Type B pancreatic cell (in vitro differentiated cells): ENCODE data around the gene CLMP. TPM values are rescaled to one million over a fixed set of nuclear protein-coding genes. Genes with fewer than 3 reads are reported as not detected.

Source experiments
- DNase-seq: peaks from one replicate; pipeline ENCODE4 v3.0.0; 2021; ENCODE audit warnings: mixed read lengths; ENCODE audit not compliant: unreplicated experiment; ENCODE audit errors: extremely low spot score
- H3K27ac Mint-ChIP-seq: 2 replicates; pipeline ENCODE4 v1.8.0; 2021; ENCODE audit warnings: mild to moderate bottlenecking, mixed read lengths
- H3K27me3 Mint-ChIP-seq: 2 replicates; pipeline ENCODE4 v1.8.0; 2021; ENCODE audit warnings: mixed read lengths
- H3K36me3 Mint-ChIP-seq: 2 replicates; pipeline ENCODE4 v1.8.0; 2021; ENCODE audit warnings: mixed read lengths
- H3K4me1 Mint-ChIP-seq: one replicate; pipeline ENCODE4 v1.8.0; 2021; ENCODE audit warnings: mixed read lengths; ENCODE audit not compliant: unreplicated experiment
- H3K4me3 Mint-ChIP-seq: 2 replicates; pipeline ENCODE4 v1.8.0; 2021; ENCODE audit warnings: mild to moderate bottlenecking, mixed read lengths
- H3K9me3 Mint-ChIP-seq: 2 replicates; pipeline ENCODE4 v1.8.0; 2021; ENCODE audit warnings: mixed read lengths
- total RNA-seq: library from RNA; stranded (reverse); gene quantifications from 2 replicates; pipeline ENCODE4 v1.2.1, GENCODE V29; 2021; ENCODE audit warnings: low replicate concordance
- TF ChIP-seq, protein P1 (sequence below): fragments of 200-600 bp; sonication (generic); conservative IDR thresholded peaks from 2 replicates; pipeline ENCODE4 v1.5.0; 2021; ENCODE audit warnings: antibody characterized with exemption, mild to moderate bottlenecking

CLMP gene
- total RNA-seq, 1 donor from 2014 or later, result 65.7 TPM

DNA sequence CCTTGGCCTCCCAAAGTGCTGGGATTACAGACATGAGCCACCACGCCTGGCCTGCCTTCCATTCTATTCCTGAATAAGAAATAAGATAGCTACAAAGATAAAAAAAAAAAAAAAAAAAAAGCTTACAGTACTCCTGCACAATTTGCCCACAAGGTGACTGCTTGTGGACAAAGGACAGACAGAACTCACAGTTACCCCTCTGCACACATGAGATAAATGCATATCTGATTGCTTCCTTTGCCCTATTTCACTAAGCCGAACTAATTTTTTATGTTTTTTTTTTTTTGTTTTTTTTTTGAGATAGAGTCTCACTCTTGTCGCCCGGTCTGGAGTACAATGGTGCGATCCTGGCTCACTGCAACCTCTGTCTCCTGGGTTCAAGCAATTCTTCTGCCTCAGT, 109.6 kb downstream of the CLMP start:
- TF ChIP-seq, protein P1, sequence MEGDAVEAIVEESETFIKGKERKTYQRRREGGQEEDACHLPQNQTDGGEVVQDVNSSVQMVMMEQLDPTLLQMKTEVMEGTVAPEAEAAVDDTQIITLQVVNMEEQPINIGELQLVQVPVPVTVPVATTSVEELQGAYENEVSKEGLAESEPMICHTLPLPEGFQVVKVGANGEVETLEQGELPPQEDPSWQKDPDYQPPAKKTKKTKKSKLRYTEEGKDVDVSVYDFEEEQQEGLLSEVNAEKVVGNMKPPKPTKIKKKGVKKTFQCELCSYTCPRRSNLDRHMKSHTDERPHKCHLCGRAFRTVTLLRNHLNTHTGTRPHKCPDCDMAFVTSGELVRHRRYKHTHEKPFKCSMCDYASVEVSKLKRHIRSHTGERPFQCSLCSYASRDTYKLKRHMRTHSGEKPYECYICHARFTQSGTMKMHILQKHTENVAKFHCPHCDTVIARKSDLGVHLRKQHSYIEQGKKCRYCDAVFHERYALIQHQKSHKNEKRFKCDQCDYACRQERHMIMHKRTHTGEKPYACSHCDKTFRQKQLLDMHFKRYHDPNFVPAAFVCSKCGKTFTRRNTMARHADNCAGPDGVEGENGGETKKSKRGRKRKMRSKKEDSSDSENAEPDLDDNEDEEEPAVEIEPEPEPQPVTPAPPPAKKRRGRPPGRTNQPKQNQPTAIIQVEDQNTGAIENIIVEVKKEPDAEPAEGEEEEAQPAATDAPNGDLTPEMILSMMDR, result no peak
- peaks cover 12% of the 10 kb centered on the region for H3K4me1 Mint-ChIP-seq
- H3K4me3 Mint-ChIP-seq, result no peak overlapping the region
- H3K27me3 Mint-ChIP-seq, result no peaks in the 10 kb centered on the region
- peaks cover 4% of the 10 kb centered on the region for H3K9me3 Mint-ChIP-seq
- DNase-seq, result no peak
- H3K36me3 Mint-ChIP-seq, result peaks cover 3% of the 10 kb centered on the region
- no peak overlapping the region for H3K27ac Mint-ChIP-seq

DNA sequence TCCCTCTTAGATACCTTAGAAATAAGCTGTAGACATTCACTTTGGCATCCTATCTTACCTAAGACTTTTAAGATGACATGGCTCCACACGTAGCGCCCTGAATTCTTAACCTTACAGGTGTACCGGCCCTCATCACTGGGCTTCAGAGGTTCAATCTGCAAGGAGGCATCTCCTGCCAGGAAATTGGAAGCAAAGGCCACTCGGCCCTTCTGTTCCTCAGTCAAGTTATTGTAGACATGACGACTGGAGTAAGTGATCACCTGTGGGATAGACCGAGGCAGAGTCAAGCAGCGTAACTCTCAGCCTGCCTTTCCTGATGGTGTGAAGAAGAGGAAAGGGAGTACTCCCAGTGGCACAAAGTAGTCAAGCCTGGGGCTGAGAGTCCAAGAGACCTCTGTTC, 110.6 kb downstream of the CLMP start:
- peaks cover 11% of the 10 kb centered on the region for H3K4me1 Mint-ChIP-seq
- H3K4me3 Mint-ChIP-seq, result no peak overlapping the region
- TF ChIP-seq, protein P1, result no peak
- H3K27ac Mint-ChIP-seq, result no peak overlapping the region
- peaks cover 6% of the 10 kb centered on the region for H3K36me3 Mint-ChIP-seq
- H3K27me3 Mint-ChIP-seq, result no peaks in the 10 kb centered on the region
- H3K9me3 Mint-ChIP-seq, result peaks cover 4% of the 10 kb centered on the region
- no peak for DNase-seq

DNA sequence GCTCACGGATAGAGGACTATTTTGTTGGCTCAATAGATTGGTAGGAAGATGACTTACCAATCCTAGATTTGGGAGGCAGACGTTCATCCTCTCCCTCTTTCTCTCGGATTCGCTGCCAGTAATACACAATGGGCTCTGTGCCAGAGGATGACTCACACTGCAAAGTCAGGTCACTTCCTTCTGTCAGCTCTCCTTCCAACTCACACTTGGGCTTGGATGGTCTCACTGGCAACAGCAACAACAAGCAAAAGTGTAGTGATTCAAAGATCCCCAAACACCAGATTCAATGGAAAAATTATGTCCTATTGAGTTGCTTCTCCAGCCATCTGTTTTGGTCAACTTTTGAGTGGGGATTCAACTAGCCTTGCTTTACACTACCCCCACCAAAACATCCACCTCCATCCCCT, 111.4 kb downstream of the CLMP start:
- H3K27ac Mint-ChIP-seq, result peak overlapping the region; percentile 78
- peaks cover 11% of the 10 kb centered on the region for H3K4me1 Mint-ChIP-seq
- no peak for DNase-seq
- peaks cover 6% of the 10 kb centered on the region for H3K36me3 Mint-ChIP-seq
- peak overlapping the region; percentile 46 for H3K4me3 Mint-ChIP-seq
- TF ChIP-seq, protein P1, result no peak
- peaks cover 4% of the 10 kb centered on the region for H3K9me3 Mint-ChIP-seq
- no peaks in the 10 kb centered on the region for H3K27me3 Mint-ChIP-seq

DNA sequence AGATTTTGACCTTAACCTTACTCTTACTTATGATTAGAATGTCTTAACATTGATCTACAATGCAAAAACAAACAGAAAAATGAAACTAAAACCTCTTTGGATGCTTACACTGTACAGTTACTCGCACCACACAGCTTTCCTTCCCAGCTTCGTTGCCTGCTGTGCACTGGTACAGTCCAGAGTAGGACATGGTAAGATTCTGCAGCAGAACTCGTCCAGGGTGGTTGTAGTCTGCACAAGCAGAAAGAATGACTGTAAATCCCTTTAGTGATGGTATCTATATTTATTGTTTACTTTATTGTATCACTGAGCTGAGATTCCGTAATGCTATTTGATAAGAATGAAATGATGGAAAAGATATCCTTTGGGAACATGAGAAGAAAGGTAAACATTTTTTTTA, 112.1 kb downstream of the CLMP start:
- TF ChIP-seq, protein P1, result no peak
- Mint-ChIP-seq H3K27me3 (no peaks in the 10 kb centered on the region), H3K4me1 (peaks cover 11% of the 10 kb centered on the region), H3K27ac (no peak overlapping the region), H3K36me3 (peaks cover 6% of the 10 kb centered on the region), H3K9me3 (peaks cover 4% of the 10 kb centered on the region), H3K4me3 (no peak overlapping the region)
- DNase-seq, result no peak

DNA sequence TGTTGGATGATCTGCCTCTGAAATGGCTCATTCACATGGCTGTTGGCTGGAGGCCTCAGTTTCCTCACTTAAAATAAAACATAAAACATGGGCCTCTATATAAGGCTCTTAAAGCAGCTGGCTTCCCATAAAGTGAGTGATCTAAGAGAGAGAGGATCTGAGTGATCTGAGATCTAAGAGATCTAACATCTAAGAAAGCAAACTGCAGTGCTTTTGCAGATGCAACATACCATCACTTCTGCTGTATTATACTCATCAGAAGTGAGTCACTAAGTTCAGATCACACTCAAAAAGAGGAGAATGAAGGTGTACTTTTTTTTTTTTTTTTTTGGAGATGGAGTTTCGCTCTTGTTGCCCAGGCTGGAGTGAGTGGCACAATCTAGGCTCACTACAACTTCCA, 115.0 kb downstream of the CLMP start:
- Mint-ChIP-seq H3K9me3 (peaks cover 4% of the 10 kb centered on the region), H3K36me3 (peaks cover 11% of the 10 kb centered on the region), H3K4me3 (no peak overlapping the region), H3K4me1 (peaks cover 11% of the 10 kb centered on the region), H3K27me3 (no peaks in the 10 kb centered on the region), H3K27ac (no peak overlapping the region)
- no peak for DNase-seq
- TF ChIP-seq, protein P1, result no peak

DNA sequence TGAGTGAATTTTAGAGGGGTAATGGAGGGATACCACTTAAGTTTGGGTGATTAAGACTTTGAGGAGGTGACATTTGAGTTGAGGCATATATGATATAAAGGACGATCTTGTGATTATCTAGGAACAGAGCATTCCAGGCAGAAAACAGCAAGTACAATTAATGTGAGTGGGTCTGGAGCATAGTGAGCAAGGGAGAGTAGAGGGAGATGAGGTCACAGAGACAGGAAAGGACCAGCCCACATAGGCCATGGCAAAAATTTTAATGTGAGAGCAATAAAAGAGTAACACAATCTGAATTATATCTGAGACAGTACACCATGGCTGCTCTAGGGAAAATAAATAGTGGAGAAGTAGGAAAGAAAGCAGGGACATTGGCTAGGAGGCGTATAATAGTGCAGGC, 118.6 kb downstream of the CLMP start:
- Mint-ChIP-seq H3K36me3 (peaks cover 23% of the 10 kb centered on the region), H3K4me3 (no peak overlapping the region), H3K27ac (no peak overlapping the region), H3K27me3 (no peaks in the 10 kb centered on the region), H3K4me1 (peaks cover 4% of the 10 kb centered on the region), H3K9me3 (no peaks in the 10 kb centered on the region)
- TF ChIP-seq, protein P1, result no peak
- DNase-seq, result no peak
